WTC11 (cell line): ENCODE data around the gene IRS1.

Source experiments
- CBFB ChIP-seq: sonication (generic); formaldehyde crosslinking; IDR thresholded peaks from 2 replicates; pipeline ENCODE4 v1.8.1; 2022; ENCODE audit warnings: mild to moderate bottlenecking, low read depth, missing genetic modification reagents
- CREB1 ChIP-seq: sonication (generic); formaldehyde crosslinking; IDR thresholded peaks from 2 replicates; pipeline ENCODE4 v1.8.0; 2023; ENCODE audit warnings: mild to moderate bottlenecking, missing genetic modification reagents
- NFATC4 ChIP-seq: fragments of 250-450 bp; sonication (Bioruptor Pico); IDR thresholded peaks from 2 replicates; pipeline ENCODE4 v1.9.0; 2021; ENCODE audit warnings: mild to moderate bottlenecking
- ZNF121 ChIP-seq: sonication (generic); formaldehyde crosslinking; IDR thresholded peaks from 2 replicates; pipeline ENCODE4 v1.8.0; 2023; ENCODE audit warnings: missing genetic modification reagents
- ZNF232 ChIP-seq: sonication (generic); formaldehyde crosslinking; IDR thresholded peaks from 2 replicates; pipeline ENCODE4 v1.8.0; 2022; ENCODE audit warnings: mild to moderate bottlenecking, missing genetic modification reagents
- TF ChIP-seq, protein P1 (sequence below): sonication (generic); formaldehyde crosslinking; IDR thresholded peaks from 2 replicates; pipeline ENCODE4 v1.8.1; 2023; ENCODE audit warnings: mild to moderate bottlenecking, missing genetic modification reagents, moderate library complexity
- TF ChIP-seq, protein P2 (sequence below): sonication (generic); formaldehyde crosslinking; IDR thresholded peaks from 2 replicates; pipeline ENCODE4 v1.8.0; 2022; ENCODE audit warnings: missing genetic modification reagents
- TF ChIP-seq, protein P3 (sequence below): sonication (generic); formaldehyde crosslinking; IDR thresholded peaks from 2 replicates; pipeline ENCODE4 v1.8.1; 2023; ENCODE audit warnings: mild to moderate bottlenecking, missing genetic modification reagents
- TF ChIP-seq, protein P4 (sequence below): sonication (generic); formaldehyde crosslinking; IDR thresholded peaks from 2 replicates; pipeline ENCODE4 v1.8.0; 2022; ENCODE audit warnings: mild to moderate bottlenecking, missing genetic modification reagents
- TF ChIP-seq, protein P5 (sequence below): fragments of 250-450 bp; sonication (Bioruptor Pico); IDR thresholded peaks from 2 replicates; pipeline ENCODE4 v1.9.0; 2021; ENCODE audit warnings: mild to moderate bottlenecking, borderline replicate concordance
- TF ChIP-seq, protein P6 (sequence below): fragments of 200-600 bp; IDR thresholded peaks from 2 replicates; pipeline ENCODE4 v1.8.0; 2022; ENCODE audit warnings: antibody characterized with exemption
- TF ChIP-seq, protein P7 (sequence below): sonication (generic); formaldehyde crosslinking; IDR thresholded peaks from 2 replicates; pipeline ENCODE4 v1.8.0; 2022; ENCODE audit warnings: mild to moderate bottlenecking, missing genetic modification reagents

DNA sequence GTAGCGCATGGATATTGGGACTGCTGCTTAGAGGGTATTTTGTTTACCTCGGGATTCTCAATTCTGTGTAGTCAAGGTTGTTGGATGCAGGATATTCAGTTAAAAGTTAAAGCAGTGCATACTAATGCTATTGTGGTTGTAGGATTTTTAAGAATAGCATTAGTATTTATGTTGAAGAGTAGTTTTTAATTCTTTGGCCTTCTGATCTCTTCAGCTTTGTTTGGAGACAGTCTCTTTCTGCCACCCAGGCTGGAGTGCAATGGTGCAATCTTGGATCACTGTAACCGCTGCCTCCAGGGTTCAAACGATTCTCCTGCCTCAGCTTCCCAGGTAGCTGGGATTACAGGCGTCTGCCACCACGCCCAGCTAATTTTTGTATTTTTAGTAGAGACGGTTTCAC lies 37.7 kb upstream of the IRS1 start:
- TF ChIP-seq, protein P1, sequence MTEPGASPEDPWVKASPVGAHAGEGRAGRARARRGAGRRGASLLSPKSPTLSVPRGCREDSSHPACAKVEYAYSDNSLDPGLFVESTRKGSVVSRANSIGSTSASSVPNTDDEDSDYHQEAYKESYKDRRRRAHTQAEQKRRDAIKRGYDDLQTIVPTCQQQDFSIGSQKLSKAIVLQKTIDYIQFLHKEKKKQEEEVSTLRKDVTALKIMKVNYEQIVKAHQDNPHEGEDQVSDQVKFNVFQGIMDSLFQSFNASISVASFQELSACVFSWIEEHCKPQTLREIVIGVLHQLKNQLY: no peak
- TF ChIP-seq, protein P2, sequence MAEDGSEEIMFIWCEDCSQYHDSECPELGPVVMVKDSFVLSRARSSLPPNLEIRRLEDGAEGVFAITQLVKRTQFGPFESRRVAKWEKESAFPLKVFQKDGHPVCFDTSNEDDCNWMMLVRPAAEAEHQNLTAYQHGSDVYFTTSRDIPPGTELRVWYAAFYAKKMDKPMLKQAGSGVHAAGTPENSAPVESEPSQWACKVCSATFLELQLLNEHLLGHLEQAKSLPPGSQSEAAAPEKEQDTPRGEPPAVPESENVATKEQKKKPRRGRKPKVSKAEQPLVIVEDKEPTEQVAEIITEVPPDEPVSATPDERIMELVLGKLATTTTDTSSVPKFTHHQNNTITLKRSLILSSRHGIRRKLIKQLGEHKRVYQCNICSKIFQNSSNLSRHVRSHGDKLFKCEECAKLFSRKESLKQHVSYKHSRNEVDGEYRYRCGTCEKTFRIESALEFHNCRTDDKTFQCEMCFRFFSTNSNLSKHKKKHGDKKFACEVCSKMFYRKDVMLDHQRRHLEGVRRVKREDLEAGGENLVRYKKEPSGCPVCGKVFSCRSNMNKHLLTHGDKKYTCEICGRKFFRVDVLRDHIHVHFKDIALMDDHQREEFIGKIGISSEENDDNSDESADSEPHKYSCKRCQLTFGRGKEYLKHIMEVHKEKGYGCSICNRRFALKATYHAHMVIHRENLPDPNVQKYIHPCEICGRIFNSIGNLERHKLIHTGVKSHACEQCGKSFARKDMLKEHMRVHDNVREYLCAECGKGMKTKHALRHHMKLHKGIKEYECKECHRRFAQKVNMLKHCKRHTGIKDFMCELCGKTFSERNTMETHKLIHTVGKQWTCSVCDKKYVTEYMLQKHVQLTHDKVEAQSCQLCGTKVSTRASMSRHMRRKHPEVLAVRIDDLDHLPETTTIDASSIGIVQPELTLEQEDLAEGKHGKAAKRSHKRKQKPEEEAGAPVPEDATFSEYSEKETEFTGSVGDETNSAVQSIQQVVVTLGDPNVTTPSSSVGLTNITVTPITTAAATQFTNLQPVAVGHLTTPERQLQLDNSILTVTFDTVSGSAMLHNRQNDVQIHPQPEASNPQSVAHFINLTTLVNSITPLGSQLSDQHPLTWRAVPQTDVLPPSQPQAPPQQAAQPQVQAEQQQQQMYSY (CRISPR knock-in tag): no peak
- TF ChIP-seq NFATC4 (no peak), CREB1 (no peak), ZNF232 (no peak), ZNF121 (no peak), CBFB (CRISPR knock-in tag) (no peak)
- TF ChIP-seq, protein P3, sequence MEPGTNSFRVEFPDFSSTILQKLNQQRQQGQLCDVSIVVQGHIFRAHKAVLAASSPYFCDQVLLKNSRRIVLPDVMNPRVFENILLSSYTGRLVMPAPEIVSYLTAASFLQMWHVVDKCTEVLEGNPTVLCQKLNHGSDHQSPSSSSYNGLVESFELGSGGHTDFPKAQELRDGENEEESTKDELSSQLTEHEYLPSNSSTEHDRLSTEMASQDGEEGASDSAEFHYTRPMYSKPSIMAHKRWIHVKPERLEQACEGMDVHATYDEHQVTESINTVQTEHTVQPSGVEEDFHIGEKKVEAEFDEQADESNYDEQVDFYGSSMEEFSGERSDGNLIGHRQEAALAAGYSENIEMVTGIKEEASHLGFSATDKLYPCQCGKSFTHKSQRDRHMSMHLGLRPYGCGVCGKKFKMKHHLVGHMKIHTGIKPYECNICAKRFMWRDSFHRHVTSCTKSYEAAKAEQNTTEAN: no peak
- TF ChIP-seq, protein P4, sequence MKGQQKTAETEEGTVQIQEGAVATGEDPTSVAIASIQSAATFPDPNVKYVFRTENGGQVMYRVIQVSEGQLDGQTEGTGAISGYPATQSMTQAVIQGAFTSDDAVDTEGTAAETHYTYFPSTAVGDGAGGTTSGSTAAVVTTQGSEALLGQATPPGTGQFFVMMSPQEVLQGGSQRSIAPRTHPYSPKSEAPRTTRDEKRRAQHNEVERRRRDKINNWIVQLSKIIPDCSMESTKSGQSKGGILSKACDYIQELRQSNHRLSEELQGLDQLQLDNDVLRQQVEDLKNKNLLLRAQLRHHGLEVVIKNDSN (CRISPR knock-in tag): no peak
- TF ChIP-seq, protein P5, sequence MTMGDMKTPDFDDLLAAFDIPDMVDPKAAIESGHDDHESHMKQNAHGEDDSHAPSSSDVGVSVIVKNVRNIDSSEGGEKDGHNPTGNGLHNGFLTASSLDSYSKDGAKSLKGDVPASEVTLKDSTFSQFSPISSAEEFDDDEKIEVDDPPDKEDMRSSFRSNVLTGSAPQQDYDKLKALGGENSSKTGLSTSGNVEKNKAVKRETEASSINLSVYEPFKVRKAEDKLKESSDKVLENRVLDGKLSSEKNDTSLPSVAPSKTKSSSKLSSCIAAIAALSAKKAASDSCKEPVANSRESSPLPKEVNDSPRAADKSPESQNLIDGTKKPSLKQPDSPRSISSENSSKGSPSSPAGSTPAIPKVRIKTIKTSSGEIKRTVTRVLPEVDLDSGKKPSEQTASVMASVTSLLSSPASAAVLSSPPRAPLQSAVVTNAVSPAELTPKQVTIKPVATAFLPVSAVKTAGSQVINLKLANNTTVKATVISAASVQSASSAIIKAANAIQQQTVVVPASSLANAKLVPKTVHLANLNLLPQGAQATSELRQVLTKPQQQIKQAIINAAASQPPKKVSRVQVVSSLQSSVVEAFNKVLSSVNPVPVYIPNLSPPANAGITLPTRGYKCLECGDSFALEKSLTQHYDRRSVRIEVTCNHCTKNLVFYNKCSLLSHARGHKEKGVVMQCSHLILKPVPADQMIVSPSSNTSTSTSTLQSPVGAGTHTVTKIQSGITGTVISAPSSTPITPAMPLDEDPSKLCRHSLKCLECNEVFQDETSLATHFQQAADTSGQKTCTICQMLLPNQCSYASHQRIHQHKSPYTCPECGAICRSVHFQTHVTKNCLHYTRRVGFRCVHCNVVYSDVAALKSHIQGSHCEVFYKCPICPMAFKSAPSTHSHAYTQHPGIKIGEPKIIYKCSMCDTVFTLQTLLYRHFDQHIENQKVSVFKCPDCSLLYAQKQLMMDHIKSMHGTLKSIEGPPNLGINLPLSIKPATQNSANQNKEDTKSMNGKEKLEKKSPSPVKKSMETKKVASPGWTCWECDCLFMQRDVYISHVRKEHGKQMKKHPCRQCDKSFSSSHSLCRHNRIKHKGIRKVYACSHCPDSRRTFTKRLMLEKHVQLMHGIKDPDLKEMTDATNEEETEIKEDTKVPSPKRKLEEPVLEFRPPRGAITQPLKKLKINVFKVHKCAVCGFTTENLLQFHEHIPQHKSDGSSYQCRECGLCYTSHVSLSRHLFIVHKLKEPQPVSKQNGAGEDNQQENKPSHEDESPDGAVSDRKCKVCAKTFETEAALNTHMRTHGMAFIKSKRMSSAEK (CRISPR knock-in tag): no peak
- TF ChIP-seq, protein P6, sequence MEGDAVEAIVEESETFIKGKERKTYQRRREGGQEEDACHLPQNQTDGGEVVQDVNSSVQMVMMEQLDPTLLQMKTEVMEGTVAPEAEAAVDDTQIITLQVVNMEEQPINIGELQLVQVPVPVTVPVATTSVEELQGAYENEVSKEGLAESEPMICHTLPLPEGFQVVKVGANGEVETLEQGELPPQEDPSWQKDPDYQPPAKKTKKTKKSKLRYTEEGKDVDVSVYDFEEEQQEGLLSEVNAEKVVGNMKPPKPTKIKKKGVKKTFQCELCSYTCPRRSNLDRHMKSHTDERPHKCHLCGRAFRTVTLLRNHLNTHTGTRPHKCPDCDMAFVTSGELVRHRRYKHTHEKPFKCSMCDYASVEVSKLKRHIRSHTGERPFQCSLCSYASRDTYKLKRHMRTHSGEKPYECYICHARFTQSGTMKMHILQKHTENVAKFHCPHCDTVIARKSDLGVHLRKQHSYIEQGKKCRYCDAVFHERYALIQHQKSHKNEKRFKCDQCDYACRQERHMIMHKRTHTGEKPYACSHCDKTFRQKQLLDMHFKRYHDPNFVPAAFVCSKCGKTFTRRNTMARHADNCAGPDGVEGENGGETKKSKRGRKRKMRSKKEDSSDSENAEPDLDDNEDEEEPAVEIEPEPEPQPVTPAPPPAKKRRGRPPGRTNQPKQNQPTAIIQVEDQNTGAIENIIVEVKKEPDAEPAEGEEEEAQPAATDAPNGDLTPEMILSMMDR: no peak
- TF ChIP-seq, protein P7, sequence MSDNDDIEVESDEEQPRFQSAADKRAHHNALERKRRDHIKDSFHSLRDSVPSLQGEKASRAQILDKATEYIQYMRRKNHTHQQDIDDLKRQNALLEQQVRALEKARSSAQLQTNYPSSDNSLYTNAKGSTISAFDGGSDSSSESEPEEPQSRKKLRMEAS: no peak
